T-helper 17 cell (primary cell): ENCODE measurements around the gene TNFRSF1A. TPM values are rescaled to one million over a fixed set of nuclear protein-coding genes. Genes with fewer than 3 reads are reported as not detected.
"Not testable (repeated sequence)": the region's sequence is repeated elsewhere in the genome, so short reads cannot be mapped to it uniquely, and the experiment has no call there.

Source experiments
- ATAC-seq: fragments of 150-1000 bp; cut with Tn5 transposase; 2 replicates; pipeline ENCODE4 v1.10.0; 2021; ENCODE audit warnings: mild to moderate bottlenecking, moderate library complexity
- DNase-seq, 3 donors: peaks; one replicate each; pipeline versions ENCODE4 v3.0.0 to v3.0.0-alpha.2; 2020 to 2021
- H3K9me3 ChIP-seq: one replicate; pipeline ENCODE4 v1.7.0; 2013; ENCODE audit warnings: low read length, mild to moderate bottlenecking; ENCODE audit not compliant: control insufficient read depth, poor library complexity, severe bottlenecking
- H3K27ac Mint-ChIP-seq: one replicate; pipeline ENCODE4 v1.8.0; 2022; ENCODE audit warnings: mild to moderate bottlenecking, moderate library complexity, mixed read lengths
- H3K27me3 Mint-ChIP-seq: one replicate; pipeline ENCODE4 v1.8.0; 2022; ENCODE audit warnings: mixed read lengths
- H3K36me3 Mint-ChIP-seq: one replicate; pipeline ENCODE4 v1.8.0; 2022; ENCODE audit warnings: low read depth, mixed read lengths
- H3K4me1 Mint-ChIP-seq: one replicate; pipeline ENCODE4 v1.8.0; 2022; ENCODE audit warnings: mild to moderate bottlenecking, mixed read lengths
- H3K4me3 Mint-ChIP-seq: one replicate; pipeline ENCODE4 v1.8.0; 2022; ENCODE audit warnings: mild to moderate bottlenecking, moderate library complexity, mixed read lengths
- total RNA-seq, 4 donors: library from RNA in 2 of 4; stranded (reverse) in 2 of 4; gene quantifications; one replicate each; pipeline ENCODE4 v1.2.3 and lab custom pipeline; 2022 to 2026

TNFRSF1A gene
- total RNA-seq, 2 donors from 2014 or later, result 22.4 to 23.0 TPM

GRCh38 chr12:6358881-6359280 lies 17.0 kb upstream of the TNFRSF1A start:
- no peak for ATAC-seq
- DNase-seq, result no peak
- H3K9me3 ChIP-seq, result no peaks in the 10 kb centered on the region
- Mint-ChIP-seq H3K27me3 (peaks cover 21% of the 10 kb centered on the region), H3K27ac (no peak overlapping the region), H3K4me3 (no peak overlapping the region), H3K36me3 (peaks cover 4% of the 10 kb centered on the region), H3K4me1 (peaks cover 26% of the 10 kb centered on the region)

- peaks cover 4% of the 10 kb centered on the region for H3K36me3 Mint-ChIP-seq
- H3K27me3 Mint-ChIP-seq, result peaks cover 21% of the 10 kb centered on the region
- DNase-seq (no peak), ATAC-seq (no peak)
- peaks cover 19% of the 10 kb centered on the region for H3K4me1 Mint-ChIP-seq
- H3K4me3 Mint-ChIP-seq, result no peak overlapping the region
- no peak overlapping the region for H3K27ac Mint-ChIP-seq
- H3K9me3 ChIP-seq, result no peaks in the 10 kb centered on the region
These were observed 14.5 kb upstream of the TNFRSF1A start for GRCh38 chr12:6356374-6356820.

GRCh38 chr12:6355491-6356373 lies 13.9 kb upstream of the TNFRSF1A start:
- H3K27ac Mint-ChIP-seq, result no peak overlapping the region
- H3K4me1 Mint-ChIP-seq, result peaks cover 19% of the 10 kb centered on the region
- peaks cover 21% of the 10 kb centered on the region for H3K27me3 Mint-ChIP-seq
- no peak for DNase-seq
- no peaks in the 10 kb centered on the region for H3K9me3 ChIP-seq
- H3K36me3 Mint-ChIP-seq, result peaks cover 4% of the 10 kb centered on the region
- ATAC-seq, result peak; percentile 8
- no peak overlapping the region for H3K4me3 Mint-ChIP-seq

GRCh38 chr12:6354495-6355393 lies 12.9 kb upstream of the TNFRSF1A start:
- ATAC-seq (no peak), DNase-seq (no peak)
- no peaks in the 10 kb centered on the region for H3K9me3 ChIP-seq
- Mint-ChIP-seq H3K27ac (no peak overlapping the region), H3K4me1 (peaks cover 16% of the 10 kb centered on the region), H3K36me3 (peaks cover 4% of the 10 kb centered on the region), H3K4me3 (no peak overlapping the region), H3K27me3 (peaks cover 21% of the 10 kb centered on the region)

- Mint-ChIP-seq H3K4me3 (no peak overlapping the region), H3K27ac (no peak overlapping the region), H3K36me3 (peaks cover 4% of the 10 kb centered on the region), H3K4me1 (peaks cover 18% of the 10 kb centered on the region), H3K27me3 (peaks cover 21% of the 10 kb centered on the region)
- no peaks in the 10 kb centered on the region for H3K9me3 ChIP-seq
- ATAC-seq (no peak), DNase-seq (no peak)
These were observed 10.6 kb upstream of the TNFRSF1A start for GRCh38 chr12:6352193-6353173.

- H3K4me3 Mint-ChIP-seq, result no peak overlapping the region
- H3K27ac Mint-ChIP-seq, result no peak overlapping the region
- DNase-seq, result no peak
- H3K36me3 Mint-ChIP-seq, result peaks cover 2% of the 10 kb centered on the region
- peaks cover 16% of the 10 kb centered on the region for H3K27me3 Mint-ChIP-seq
- peaks cover 24% of the 10 kb centered on the region for H3K4me1 Mint-ChIP-seq
- no peak for ATAC-seq
- no peaks in the 10 kb centered on the region for H3K9me3 ChIP-seq
These were observed 9.7 kb upstream of the TNFRSF1A start for GRCh38 chr12:6351622-6352021.

- no peak for DNase-seq
- Mint-ChIP-seq H3K27ac (no peak overlapping the region), H3K4me1 (peaks cover 35% of the 10 kb centered on the region), H3K4me3 (no peak overlapping the region), H3K36me3 (no peaks in the 10 kb centered on the region), H3K27me3 (no peaks in the 10 kb centered on the region)
- no peak for ATAC-seq
- no peaks in the 10 kb centered on the region for H3K9me3 ChIP-seq
These were observed 5.8 kb upstream of the TNFRSF1A start for GRCh38 chr12:6347367-6348338.

- Mint-ChIP-seq H3K4me3 (no peak overlapping the region), H3K27me3 (no peaks in the 10 kb centered on the region), H3K36me3 (no peaks in the 10 kb centered on the region), H3K27ac (no peak overlapping the region), H3K4me1 (peaks cover 38% of the 10 kb centered on the region)
- no peak for ATAC-seq
- no peak for DNase-seq
- no peaks in the 10 kb centered on the region for H3K9me3 ChIP-seq
These were observed 5.1 kb upstream of the TNFRSF1A start for GRCh38 chr12:6346942-6347341.

GRCh38 chr12:6346235-6346832 lies 4.5 kb upstream of the TNFRSF1A start:
- Mint-ChIP-seq H3K4me1 (peaks cover 41% of the 10 kb centered on the region), H3K4me3 (peak overlapping the region; percentile 57), H3K27ac (peak overlapping the region; percentile 86), H3K36me3 (no peaks in the 10 kb centered on the region), H3K27me3 (no peaks in the 10 kb centered on the region)
- no peaks in the 10 kb centered on the region for H3K9me3 ChIP-seq
- DNase-seq (no peak), ATAC-seq (no peak)

- DNase-seq (no peak), ATAC-seq (peak; percentile 49)
- Mint-ChIP-seq H3K4me1 (peaks cover 44% of the 10 kb centered on the region), H3K27me3 (no peaks in the 10 kb centered on the region), H3K4me3 (peak overlapping the region; percentile 57), H3K36me3 (no peaks in the 10 kb centered on the region), H3K27ac (peak overlapping the region; percentile 86)
- no peaks in the 10 kb centered on the region for H3K9me3 ChIP-seq
These were observed 3.6 kb upstream of the TNFRSF1A start for GRCh38 chr12:6345319-6346091.

- H3K27ac Mint-ChIP-seq, ATAC-seq, H3K9me3 ChIP-seq, H3K36me3 Mint-ChIP-seq, H3K27me3 Mint-ChIP-seq, DNase-seq, H3K4me3 Mint-ChIP-seq: not testable (repeated sequence)
- peaks cover 44% of the 10 kb centered on the region for H3K4me1 Mint-ChIP-seq
These were observed 2.3 kb upstream of the TNFRSF1A start for GRCh38 chr12:6344101-6344660.
